Ovary (tissue), 3 donors: Measurements from ENCODE around the gene ENTR1.

Source experiments
- CTCF ChIP-seq, 3 donors: fragments of 450-650 bp in 2 of 3; fragments of 200-600 bp in 1 of 3; IDR thresholded peaks; one replicate each; pipeline versions ENCODE4 v1.5.1 to v1.8.0; 2016 to 2022; ENCODE audit warnings: antibody characterized with exemption in 3 of 3, mild to moderate bottlenecking in 1 of 3
- EP300 ChIP-seq: sonication (generic); formaldehyde crosslinking; IDR thresholded peaks from one replicate; pipeline ENCODE4 v1.6.1; 2017; ENCODE audit warnings: antibody characterized with exemption
- POLR2A ChIP-seq: fragments of 450-650 bp; IDR thresholded peaks from one replicate; pipeline ENCODE4 v1.6.1; 2017; ENCODE audit warnings: antibody characterized with exemption, mild to moderate bottlenecking, moderate library complexity
- donor health status: DM: no; HTN: no; CAD: no.

DNA sequence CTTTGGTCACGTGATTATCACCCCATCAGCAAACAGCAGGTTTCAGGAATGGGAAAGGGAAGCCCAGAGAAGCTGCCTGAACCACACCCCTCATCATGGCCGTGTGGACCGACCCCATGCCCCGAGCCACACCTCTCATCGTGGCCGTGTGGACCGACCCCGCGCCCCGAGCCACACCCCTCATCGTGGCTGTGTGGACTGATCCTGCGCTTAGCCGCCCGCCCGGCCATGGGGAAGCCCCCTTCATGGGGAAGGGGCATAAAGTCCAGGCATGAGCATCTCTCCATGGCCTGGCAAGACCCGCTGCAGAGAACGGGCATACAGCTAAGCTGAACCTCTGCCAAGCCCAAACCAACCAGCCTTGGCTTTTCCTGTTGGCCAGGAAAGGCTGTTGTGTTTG is 16.9 kb downstream of the ENTR1 start:
- no peak for TF ChIP-seq CTCF (IDR thresholded peaks at IDR 0.05)
- TF ChIP-seq EP300: no peak
- no peak for TF ChIP-seq POLR2A
